ENCODE results near the gene DES. TPM values are rescaled to one million over a fixed set of nuclear protein-coding genes. Genes with fewer than 3 reads are reported as not detected.

The DES gene
- total and polyA plus RNA-seq, 2 donors (not counting 3 experiments of a cell fraction or from before 2014, with no cell fraction given) = not detected

- Histone ChIP-seq H3K36me3 (ENCODE audit: control insufficient read depth in 2 of 2, extremely low read depth in 1 of 2, insufficient read depth in 2 of 2, low read length in 2 of 2) (peaks cover 0 to 30% of the 10 kb centered on the region in 2 experiments), H3K4me1 (ENCODE audit: control insufficient read depth, extremely low read depth, insufficient read depth, low read length) (no peaks in the 10 kb centered on the region), H3K4me2 (ENCODE audit: insufficient read depth, low read length) (no peak overlapping the region), H2AFZ (ENCODE audit: low read depth, low read length) (no peak overlapping the region), H3K9me3 (replicated peaks; ENCODE audit: control insufficient read depth, insufficient read depth, low read length) (no peaks in the 10 kb centered on the region), H3K79me2 (ENCODE audit: control insufficient read depth, insufficient read depth, low read length) (no peaks in the 10 kb centered on the region), H3K9ac (replicated peaks; ENCODE audit: extremely low read depth, insufficient read depth, low read length) (no peak overlapping the region), H3K9me1 (replicated peaks; ENCODE audit: control insufficient read depth, extremely low read depth, insufficient read depth, low read length) (no peaks in the 10 kb centered on the region), H3K27ac (ENCODE audit: insufficient read depth, low read depth, low read length) (no peak overlapping the region), H4K20me1 (replicated peaks; ENCODE audit: control insufficient read depth, extremely low read depth, insufficient read depth, low read length) (no peaks in the 10 kb centered on the region), H3K4me3 (replicated peaks in 1 of 3; ENCODE audit: insufficient read depth in 1 of 3, low read depth in 1 of 3, low read length in 3 of 3) (no peak overlapping the region), H3K27me3 (ENCODE audit: control insufficient read depth in 2 of 2, insufficient read depth in 2 of 2, low read length in 2 of 2) (no peaks in the 10 kb centered on the region)
- DNase-seq (ENCODE audit: low read depth, low spot score) (no peak), FAIRE-seq (no peak)
- ChIA-PET CTCF (interaction anchor here (0.6 kb wide), 1 partner anchor 10 kb away, joined by 4 read pairs; the partner anchor contains the start of gene DNPEP), POLR2A (interaction anchor here (1.4 kb wide), 1 partner anchor 9 kb away, joined by 7 read pairs; the partner anchor contains the start of gene DNPEP)
- no TSS peak for BruUV-seq (replicated peaks)
- TF ChIP-seq FOS (IDR thresholded peaks at IDR 0.05; ENCODE audit: borderline replicate concordance, insufficient read depth, low read length) (no peak), EZH2 (IDR thresholded peaks at IDR 0.05; ENCODE audit: borderline replicate concordance, low read depth, low read length, severe bottlenecking) (no peak), JUN (IDR thresholded peaks at IDR 0.05; ENCODE audit: borderline replicate concordance, insufficient read depth, insufficient read length, low read depth) (no peak), GATA2 (IDR thresholded peaks at IDR 0.05; ENCODE audit: insufficient read depth, insufficient read length, low read depth, low read length) (no peak), POLR2A (IDR thresholded peaks at IDR 0.05; ENCODE audit: low read depth, low read length) (no peak), MAX (IDR thresholded peaks at IDR 0.05; ENCODE audit: insufficient read depth, insufficient read length) (no peak), POLR2AphosphoS5 (IDR thresholded peaks at IDR 0.05; ENCODE audit: insufficient read depth, low read depth, low read length) (no peak), MYC (IDR thresholded peaks at IDR 0.05; ENCODE audit: low read depth, low read length) (no peak), CTCF (IDR thresholded peaks at IDR 0.05; ENCODE audit: extremely low read depth in 1 of 2, insufficient read depth in 1 of 2, low read depth in 1 of 2, low read length in 2 of 2) (no peak)
- intact Hi-C loops (cut with micrococcal nuclease) (no loop called here), dilution Hi-C loops (cut with MboI; ENCODE audit: extremely low pct_ligation_motif_present, low sequenced_read_pairs) (no loop called here)
These were observed 39.9 kb upstream of the DES start for GRCh38 chr2:219378163-219378851.
